ENCODE results near the gene ABHD4. TPM values are rescaled to one million over a fixed set of nuclear protein-coding genes. Genes with fewer than 3 reads are reported as not detected.
"Not testable (repeated sequence)": the region's sequence is repeated elsewhere in the genome, so short reads cannot be mapped to it uniquely, and the experiment has no call there.

Gene ABHD4
- 10 to 100 TPM; 13.8 to 26.5 TPM for total RNA-seq

GRCh38 chr14:22598099-22598895 is at the start of gene ABHD4:
Gene ABHD4, plus strand, starts transcription at chr14:22598300. Its CDS starts 7 bp downstream, at chr14:22598307.
- peak; percentile 92 to 96 for ATAC-seq
- H3K36me3 Mint-ChIP-seq: peaks cover 8 to 33% of the 10 kb centered on the region in 2 donors

GRCh38 chr14:22549324-22549962 is 48.7 kb upstream of the ABHD4 start:
- ATAC-seq (peak; percentile 0 to 1), DNase-seq (ENCODE audit: low spot score in 2 of 2) (no peak)
- no peaks in the 10 kb centered on the region for H3K9me3 Mint-ChIP-seq

More at GRCh38 chr14:22598099-22598895, at the start of gene ABHD4:
- Mint-ChIP-seq H3K27ac (peak within 1 kb of the TSS; percentile 86 to 94), H3K9me3 (no peaks in the 10 kb centered on the region)
- DNase-seq (ENCODE audit: low spot score in 2 of 2): peak; percentile 74 to 77

GRCh38 chr14:22549981-22550673 is 48.0 kb upstream of the ABHD4 start:
- DNase-seq (ENCODE audit: low spot score in 2 of 2) (peak; percentile 65 to 85), ATAC-seq (peak; percentile 63 to 83)
- Mint-ChIP-seq H3K36me3 (peaks cover 75 to 78% of the 10 kb centered on the region in 2 donors), H3K9me3 (no peaks in the 10 kb centered on the region), H3K27ac (peak overlapping the region; percentile 96 to 97)

More at GRCh38 chr14:22549324-22549962, 48.7 kb upstream of the ABHD4 start:
- Mint-ChIP-seq H3K27ac (peak overlapping the region; percentile 96 to 97), H3K36me3 (peaks cover 81 to 83% of the 10 kb centered on the region in 2 donors)

- DNase-seq (ENCODE audit: low spot score in 2 of 2) (no peak), ATAC-seq (no peak)
- Mint-ChIP-seq H3K36me3 (peaks cover 62 to 64% of the 10 kb centered on the region in 2 donors), H3K27ac (peak overlapping the region; percentile 96 to 97), H3K9me3 (no peaks in the 10 kb centered on the region)
These were observed 46.5 kb upstream of the ABHD4 start for GRCh38 chr14:22551605-22551997.

GRCh38 chr14:22552001-22552826 is 45.9 kb upstream of the ABHD4 start:
- Mint-ChIP-seq H3K27ac (peak overlapping the region; percentile 96 to 97), H3K36me3 (peaks cover 56 to 60% of the 10 kb centered on the region in 2 donors), H3K9me3 (no peaks in the 10 kb centered on the region)
- DNase-seq (ENCODE audit: low spot score in 2 of 2) (no peak), ATAC-seq (no peak)

- Mint-ChIP-seq H3K27ac (peak overlapping the region; percentile 96 to 97), H3K9me3 (no peaks in the 10 kb centered on the region), H3K36me3 (peaks cover 51 to 55% of the 10 kb centered on the region in 2 donors)
- ATAC-seq (no peak), DNase-seq (ENCODE audit: low spot score in 2 of 2) (no peak)
These were observed 45.3 kb upstream of the ABHD4 start for GRCh38 chr14:22552827-22553076.

- no peak for DNase-seq (ENCODE audit: low spot score in 2 of 2)
- H3K36me3 Mint-ChIP-seq: peaks cover 45 to 48% of the 10 kb centered on the region in 2 donors
These were observed 44.7 kb upstream of the ABHD4 start for GRCh38 chr14:22553445-22553844.

GRCh38 chr14:22553861-22554497 is 44.1 kb upstream of the ABHD4 start:
- DNase-seq (ENCODE audit: low spot score in 2 of 2); H3K9me3 Mint-ChIP-seq; ATAC-seq: not testable (repeated sequence)
- Mint-ChIP-seq H3K36me3 (peaks cover 42 to 45% of the 10 kb centered on the region in 2 donors), H3K27ac (peak overlapping the region; percentile 97 to 100)

More at GRCh38 chr14:22553445-22553844, 44.7 kb upstream of the ABHD4 start:
- no peaks in the 10 kb centered on the region for H3K9me3 Mint-ChIP-seq
- ATAC-seq: no peak
- peak overlapping the region; percentile 96 to 97 for H3K27ac Mint-ChIP-seq

GRCh38 chr14:22554498-22555383 is 43.4 kb upstream of the ABHD4 start:
- Mint-ChIP-seq H3K27ac (peak overlapping the region; percentile 97 to 100), H3K36me3 (peaks cover 35 to 43% of the 10 kb centered on the region in 2 donors), H3K9me3 (no peaks in the 10 kb centered on the region)
- DNase-seq (ENCODE audit: low spot score in 2 of 2): no peak
- no peak for ATAC-seq

GRCh38 chr14:22555384-22556011 is 42.6 kb upstream of the ABHD4 start:
- no peaks in the 10 kb centered on the region for H3K9me3 Mint-ChIP-seq
- peak overlapping the region; percentile 97 to 100 for H3K27ac Mint-ChIP-seq
- H3K36me3 Mint-ChIP-seq: peaks cover 35 to 37% of the 10 kb centered on the region in 2 donors
- DNase-seq (ENCODE audit: low spot score in 2 of 2) (peak; percentile 60 to 90), ATAC-seq (peak; percentile 44 to 54)

- Mint-ChIP-seq H3K9me3 (no peaks in the 10 kb centered on the region), H3K27ac (peak overlapping the region; percentile 97 to 100), H3K36me3 (peaks cover 27 to 29% of the 10 kb centered on the region in 2 donors)
- DNase-seq (ENCODE audit: low spot score in 2 of 2) (peak; percentile 92 to 97), ATAC-seq (peak; percentile 55 to 71)
These were observed 41.8 kb upstream of the ABHD4 start for GRCh38 chr14:22556021-22556989.

GRCh38 chr14:22556990-22557623 is 41.0 kb upstream of the ABHD4 start:
- Mint-ChIP-seq H3K9me3 (no peaks in the 10 kb centered on the region), H3K36me3 (peaks cover 19 to 21% of the 10 kb centered on the region in 2 donors), H3K27ac (peak overlapping the region; percentile 97 to 100)
- peak; percentile 93 to 95 for DNase-seq (ENCODE audit: low spot score in 2 of 2)
- ATAC-seq: peak; percentile 7 to 16

- Mint-ChIP-seq H3K9me3 (no peaks in the 10 kb centered on the region), H3K36me3 (peaks cover 12 to 18% of the 10 kb centered on the region in 2 donors), H3K27ac (peak overlapping the region; percentile 97 to 100)
- ATAC-seq: no peak
- no peak for DNase-seq (ENCODE audit: low spot score in 2 of 2)
These were observed 40.3 kb upstream of the ABHD4 start for GRCh38 chr14:22557846-22558220.

Data from activated naive CD4-positive, alpha-beta T cell treated with anti-CD3 and anti-CD28 coated beads, Interleukin-2, amount 50 U/mL, for 72 hours (primary cell).